Right forelimb (tissue), 1 donor: ENCODE measurements around the gene RPS6KB2.
"Not testable (repeated sequence)": the region's sequence is repeated elsewhere in the genome, so short reads cannot be mapped to it uniquely, and the experiment has no call there.

Source experiments
- DNase-seq: peaks from one replicate; pipeline ENCODE4 v3.0.0-alpha.2; 2018

The RPS6KB2 gene

DNA sequence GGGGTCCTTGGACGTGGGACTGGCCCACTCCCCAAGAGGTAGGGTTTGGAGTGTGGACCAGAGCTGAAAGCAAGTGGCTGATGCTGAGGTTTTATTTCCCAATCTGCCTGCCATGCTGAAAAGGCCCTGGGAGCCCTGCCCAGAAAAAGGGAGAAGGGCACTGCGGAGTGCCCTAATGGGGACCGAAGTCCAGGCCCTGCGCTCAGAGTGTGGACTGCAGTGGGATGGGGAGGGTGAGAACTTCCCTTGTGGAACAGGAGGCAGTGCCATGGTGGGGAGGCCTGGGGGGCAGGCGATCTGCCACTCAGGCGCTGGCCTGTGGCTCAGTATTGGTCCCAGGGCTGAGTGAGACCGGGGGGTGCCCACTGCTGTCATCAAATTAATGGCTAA, 19.9 kb downstream of the RPS6KB2 start:
- no peak for DNase-seq

DNA sequence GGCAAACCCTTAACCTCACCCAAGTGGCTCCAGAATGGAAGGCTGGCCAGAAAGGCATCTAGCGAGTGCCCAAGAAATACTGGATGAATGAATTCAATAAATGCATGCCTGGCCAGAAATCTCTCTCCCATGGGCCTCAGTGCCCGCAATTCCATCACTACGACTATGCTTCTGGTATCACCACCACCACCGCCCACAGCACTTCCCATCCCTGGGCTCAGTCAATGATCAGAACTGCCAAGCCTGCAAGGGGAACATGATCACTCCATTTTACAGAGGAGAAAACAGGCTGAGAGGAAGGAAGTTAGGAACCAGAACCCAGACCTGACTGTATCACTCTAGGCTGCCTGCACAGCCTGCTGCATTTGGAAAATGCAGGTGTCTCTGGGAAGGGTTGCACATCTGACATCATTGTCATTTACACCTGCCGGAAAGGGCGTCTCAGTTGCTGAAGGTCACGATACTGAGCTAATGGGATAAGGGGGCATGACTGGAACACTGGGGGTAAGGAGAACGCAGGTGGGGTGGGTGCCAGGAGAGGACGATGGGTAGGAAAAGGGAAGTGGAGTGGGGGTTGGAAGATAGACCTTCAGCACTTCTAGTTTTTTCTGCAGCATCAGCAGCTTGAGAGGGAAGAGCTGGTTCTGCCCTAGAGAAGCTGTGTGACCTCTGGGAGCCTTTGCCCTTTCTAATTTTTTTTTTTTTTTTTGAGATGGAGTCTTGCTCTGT, 21.0 kb downstream of the RPS6KB2 start:
- no peak for DNase-seq

DNA sequence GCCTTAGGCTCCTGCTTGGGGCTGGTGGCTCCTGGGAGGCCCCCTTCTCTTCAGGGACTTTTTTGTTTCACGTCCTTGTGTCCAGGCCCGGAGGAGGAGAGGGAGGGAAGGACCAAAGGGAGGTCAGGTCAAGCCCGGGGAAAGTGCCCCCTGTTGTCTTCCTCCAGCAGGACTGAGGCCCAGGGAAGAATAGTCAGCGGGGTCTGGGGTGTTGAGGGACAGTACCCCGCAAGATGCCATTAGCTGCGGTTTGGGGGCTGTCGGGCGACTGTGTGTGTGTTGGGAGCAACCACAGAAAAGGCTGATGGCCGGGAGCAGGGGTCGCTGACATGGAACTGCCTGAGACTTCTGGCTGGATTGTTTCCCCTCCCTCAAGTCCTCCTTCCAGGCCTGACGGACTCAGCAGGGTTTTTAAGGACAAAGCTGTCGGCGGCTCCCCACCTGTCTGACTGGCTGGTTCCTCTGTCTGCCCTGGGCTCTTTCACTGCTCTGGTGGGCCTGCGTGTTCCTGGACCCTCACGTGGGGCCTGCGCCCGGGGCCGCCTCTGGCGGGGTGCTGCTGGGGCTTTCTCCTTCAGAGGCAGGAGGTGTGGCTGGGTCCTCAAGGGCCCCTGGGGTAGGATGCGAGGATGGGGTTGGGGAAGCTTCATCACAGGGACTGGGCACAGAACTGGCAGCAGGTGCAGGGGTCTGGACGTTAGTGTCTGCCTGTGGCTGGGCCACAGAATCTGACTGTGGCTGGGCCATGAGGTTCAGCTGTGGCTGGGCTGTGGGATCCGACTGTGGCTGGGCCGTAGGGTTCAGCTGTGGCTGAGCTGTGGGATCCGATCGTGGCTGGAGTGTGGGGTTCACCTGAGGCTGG, 22.7 kb downstream of the RPS6KB2 start:
- DNase-seq = no peak

DNA sequence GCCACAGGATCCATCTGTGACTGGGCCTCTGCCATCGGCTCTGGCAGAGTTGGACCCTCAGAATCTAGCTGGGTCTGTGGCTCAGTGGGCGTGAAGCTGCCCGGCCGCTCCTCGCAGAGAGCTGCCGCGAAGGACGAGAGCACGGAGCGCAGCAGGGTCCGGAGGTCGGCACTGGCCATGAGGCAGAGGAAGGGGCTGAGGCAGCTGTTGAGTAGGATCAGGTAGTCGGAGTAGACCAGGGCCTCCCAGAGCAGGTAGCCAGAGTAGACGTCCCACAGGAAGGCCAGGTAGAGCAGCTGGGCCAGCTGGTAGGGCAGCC, 23.3 kb downstream of the RPS6KB2 start:
- DNase-seq = no peak

DNA sequence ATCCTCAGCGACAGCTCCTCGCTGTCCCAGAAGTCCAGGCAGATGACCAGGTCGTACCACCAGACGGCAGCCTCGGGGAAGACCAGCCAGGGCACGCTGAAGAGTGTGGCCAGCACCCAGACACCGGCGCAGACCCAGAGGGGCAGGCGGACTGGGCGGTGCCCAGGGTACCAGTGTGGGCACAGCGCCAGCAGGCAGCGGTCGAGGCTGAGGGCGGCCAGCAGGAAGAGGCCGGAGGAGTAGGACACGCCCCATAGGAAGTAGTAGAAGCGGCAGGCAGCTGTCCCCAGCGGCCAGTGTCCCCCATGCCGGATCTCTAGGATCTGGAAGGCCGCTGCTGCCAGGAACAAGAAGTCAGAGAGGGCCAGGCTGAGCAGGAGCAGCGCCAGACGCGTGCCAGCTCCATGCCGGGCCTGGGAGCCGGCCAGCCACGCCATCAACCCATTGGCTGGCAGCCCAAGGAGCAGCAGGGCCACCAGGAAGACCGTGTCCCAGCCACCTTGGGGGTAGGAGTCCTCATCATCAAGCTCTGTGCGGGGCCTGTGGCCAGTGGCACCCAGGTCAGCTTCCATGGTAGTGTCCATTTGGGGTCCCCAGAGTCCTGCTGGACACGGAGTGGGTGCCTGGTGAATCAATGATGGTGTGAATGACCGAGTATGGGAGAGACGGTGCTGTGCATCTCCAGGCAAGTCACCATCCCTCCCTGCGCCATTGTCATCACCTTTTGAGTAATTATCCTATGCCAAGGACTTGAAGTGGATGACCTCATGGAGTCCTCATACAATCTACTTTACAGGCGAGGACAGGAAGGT, 24.1 kb downstream of the RPS6KB2 start, which contains the start of gene GPR152:
Gene GPR152 (minus strand): TSS at position 589 of the 812 bp plus-strand sequence. CDS start 5 bp downstream, at position 584.
- DNase-seq = no peak

DNA sequence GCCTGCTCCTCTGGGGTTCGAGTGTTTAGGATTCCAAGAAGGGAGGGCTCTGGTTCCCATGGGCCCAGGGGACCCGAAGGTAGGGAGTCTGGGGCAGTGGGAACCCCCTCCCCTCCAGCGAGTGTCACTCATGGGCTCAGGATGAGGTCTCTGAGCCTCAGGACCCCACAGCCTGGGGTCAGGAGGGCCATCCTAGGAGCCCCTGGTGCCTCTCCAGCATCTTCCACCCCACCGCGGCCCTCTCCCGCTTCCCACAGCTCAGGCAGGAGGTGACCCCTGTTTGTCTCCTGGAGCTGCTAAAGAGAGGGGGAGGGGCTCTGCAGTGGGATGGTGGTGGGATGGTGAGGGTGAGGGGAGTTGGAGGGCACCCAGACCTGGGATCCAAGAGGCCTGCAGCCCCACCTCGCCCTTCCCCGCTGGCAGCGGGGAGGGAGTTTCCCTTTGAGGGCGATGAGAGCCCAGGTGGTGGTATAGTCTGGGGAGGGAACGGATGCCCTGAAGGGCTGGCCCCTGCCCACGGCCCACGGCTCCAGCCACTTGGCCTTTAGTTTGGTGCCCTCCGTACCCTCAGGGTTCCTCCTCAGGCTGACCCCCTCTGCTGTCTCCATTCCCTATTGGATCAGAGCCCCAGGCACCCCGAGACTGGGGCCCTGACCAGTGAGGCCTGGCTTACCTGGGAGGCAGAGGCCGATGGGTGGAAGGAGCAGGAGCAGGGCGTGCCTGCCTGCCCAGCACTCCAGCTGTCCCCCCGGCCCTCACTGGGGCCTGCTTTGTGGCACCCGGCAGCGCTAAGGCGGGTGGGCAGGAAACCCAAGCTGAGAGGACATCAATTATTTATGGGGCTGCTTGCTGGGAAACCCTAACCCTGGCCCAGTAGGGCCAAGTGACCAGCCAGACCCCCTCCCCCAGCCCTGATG, 25.8 kb downstream of the RPS6KB2 start:
- no peak for DNase-seq

DNA sequence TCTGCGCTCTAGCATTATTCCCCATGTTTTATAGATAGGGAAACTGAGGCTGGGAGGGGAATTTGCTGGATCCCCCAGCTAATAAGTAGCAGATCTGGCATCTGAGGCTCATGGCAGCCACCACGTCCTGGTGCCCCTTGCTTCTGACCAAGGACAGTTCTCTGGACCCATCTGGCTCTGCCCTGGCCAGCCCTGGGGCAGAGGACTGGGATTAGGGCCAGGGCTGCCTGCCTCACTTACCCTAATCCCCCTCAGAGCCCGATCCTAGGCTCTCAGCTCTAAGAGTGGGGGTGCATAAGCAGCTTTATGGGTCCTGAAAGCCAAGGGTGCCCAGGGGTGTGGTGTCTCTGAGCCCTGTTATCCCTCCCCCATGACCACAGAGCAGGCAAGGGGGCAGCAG, 26.8 kb downstream of the RPS6KB2 start, which contains the start of gene CABP4:
Gene CABP4 (plus strand): TSS at position 301 of the 400 bp plus-strand sequence. CDS start 70 bp downstream, at position 371.
- no peak for DNase-seq

DNA sequence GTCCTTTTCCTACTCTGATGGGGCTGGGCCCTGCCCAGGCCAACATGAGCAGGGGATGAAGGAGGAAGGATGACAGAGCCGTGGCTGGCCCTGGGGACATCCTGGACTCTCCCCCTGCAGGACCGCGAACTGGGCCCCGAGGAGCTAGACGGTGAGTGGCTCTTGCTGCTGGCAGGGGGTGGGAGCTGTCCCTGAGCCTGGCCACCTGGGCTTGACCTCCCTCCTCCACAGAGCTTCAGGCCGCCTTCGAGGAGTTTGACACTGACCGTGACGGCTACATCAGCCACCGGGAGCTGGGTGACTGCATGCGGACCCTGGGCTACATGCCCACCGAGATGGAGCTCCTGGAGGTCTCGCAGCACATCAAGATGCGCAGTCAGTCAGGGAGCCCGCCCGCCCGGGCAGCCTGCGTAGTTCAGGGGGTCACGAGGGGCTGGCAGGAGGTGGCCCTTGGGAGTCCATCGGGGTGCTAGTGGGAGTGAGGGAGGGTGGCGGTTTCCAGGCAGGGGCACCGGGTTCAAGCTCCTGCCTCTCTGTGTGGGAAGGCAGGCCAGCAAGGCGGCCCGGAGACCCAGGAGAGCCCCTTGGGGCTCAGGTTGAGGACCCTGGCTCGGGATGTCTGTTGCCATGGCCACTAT, 27.9 kb downstream of the RPS6KB2 start:
- no peak for DNase-seq

DNA sequence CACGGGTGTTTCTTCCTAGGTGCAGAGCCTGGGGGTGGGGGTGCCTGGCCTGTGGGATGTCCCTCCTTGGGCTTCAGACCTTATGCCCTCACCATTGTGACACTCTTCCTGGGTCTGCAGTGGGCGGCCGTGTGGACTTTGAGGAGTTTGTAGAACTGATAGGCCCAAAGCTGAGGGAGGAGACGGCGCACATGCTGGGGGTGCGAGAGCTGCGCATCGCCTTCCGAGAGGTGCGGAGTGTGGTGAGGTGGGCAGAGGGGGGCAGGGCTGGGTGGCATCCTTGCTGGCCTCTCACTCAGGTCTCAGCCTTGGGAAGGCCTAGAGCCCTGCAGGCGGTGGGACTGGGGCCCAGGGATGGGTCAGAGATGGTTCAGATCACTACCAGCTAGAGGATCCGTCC, 29.2 kb downstream of the RPS6KB2 start:
- DNase-seq = no peak

DNA sequence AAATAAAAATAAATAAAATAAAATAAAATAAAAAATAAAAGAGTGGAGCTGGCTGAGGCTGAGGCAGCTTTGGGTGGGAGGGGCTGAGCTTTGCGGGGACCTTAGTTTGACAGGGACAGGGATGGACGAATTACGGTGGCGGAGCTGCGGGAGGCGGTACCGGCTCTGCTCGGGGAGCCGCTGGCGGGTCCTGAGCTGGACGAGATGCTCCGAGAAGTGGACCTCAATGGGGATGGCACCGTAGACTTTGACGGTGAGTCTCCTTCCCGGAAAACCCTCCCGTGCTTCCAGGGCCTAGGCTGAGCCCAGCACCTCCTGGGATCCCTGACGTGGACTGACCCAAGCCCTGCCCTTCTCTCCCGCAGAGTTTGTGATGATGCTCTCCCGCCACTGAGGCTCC, 30.0 kb downstream of the RPS6KB2 start:
- no peak for DNase-seq

DNA sequence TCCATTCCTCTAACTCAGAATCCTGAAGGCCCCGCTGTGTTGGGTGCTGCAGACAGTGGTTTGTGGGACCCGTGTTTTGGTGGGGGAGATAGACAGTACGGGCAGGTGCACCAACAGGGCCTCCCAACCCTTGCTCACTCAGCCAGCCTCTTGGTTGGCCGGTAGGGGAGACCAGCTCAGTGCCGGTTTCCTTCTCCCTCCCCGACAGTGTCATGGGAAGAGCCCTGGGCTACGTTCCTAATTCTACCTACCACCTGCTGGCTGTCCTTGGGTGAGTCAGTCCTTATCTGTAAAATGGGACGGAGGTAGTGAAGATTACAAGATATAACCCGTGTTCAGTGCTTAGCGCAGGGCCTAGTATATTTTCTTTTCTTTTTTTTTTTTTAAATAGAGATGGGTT, 34.9 kb downstream of the RPS6KB2 start:
- no peak for DNase-seq

DNA sequence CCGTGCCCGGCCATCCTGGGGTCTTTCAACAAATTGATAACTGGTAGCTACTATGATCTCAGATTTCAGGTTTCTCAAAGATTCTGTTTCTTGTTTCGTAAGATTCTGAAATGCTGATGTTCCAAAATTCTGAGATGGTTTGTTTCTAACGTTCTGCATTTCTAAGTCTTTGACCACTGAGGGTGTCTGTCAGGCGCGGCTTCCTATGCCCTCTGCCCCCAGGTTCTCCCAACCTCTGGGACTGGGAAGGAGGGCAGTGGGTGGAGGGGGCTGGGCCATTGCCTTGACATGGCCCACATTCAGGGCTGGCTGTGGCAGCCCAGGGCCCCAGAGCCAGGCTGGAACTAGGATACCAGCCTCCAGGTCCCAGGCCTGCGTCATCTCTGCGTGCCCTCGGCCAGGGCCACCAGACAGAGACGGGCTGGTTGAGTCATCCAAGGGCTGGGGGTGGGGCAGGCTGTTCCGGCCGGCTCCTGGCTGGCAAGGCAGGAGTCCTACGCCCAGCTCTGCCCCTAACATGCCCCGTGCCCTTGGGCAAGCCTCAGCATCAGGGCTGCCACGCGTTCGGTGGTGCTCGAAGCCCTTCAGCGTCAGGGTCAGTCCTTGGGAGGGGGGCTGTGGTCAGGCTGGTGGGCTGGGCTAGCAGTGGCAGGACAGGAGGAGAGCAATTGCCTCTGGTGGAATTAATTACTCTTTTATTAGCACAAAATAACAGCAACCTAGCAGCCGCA, 35.6 kb downstream of the RPS6KB2 start:
- DNase-seq = no peak

DNA sequence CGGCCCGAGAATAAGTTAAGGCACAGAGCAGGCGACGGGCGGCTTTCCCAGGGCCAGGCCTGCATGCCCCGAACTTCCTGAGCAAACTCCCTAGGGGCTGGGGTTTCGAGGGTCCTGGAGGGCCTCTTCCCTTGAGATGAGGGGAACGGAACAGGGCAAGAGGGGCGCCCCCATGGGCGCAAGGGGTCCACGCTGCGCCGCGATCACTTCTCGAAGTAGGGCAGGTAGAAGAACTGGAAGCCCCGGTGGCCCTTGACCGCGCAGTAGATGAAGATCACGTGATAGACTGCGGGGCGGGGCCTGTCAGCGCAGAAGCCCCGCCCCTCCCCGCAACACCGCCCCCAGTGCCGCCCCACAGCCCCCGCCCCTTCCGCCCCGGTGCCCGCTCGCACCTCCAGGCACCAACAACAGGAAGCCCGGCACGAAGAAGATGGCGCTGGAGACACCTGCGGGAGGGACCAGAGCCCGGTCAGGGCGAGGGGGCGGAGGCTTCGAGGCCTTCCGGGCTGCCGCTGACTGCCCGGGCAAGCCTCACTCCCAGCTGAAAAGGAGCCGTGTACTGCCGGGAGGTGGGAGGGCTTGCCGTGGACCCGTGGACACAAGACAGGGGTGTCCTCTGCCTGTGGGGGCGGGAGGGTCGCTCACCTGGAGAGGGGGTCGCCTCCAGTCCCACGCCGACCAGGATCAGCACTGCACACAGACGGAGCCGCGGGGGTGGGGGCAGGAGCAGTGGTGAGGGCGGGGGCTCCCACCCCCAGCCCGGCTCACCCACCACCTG, 36.3 kb downstream of the RPS6KB2 start:
- DNase-seq = peak; percentile 86

DNA sequence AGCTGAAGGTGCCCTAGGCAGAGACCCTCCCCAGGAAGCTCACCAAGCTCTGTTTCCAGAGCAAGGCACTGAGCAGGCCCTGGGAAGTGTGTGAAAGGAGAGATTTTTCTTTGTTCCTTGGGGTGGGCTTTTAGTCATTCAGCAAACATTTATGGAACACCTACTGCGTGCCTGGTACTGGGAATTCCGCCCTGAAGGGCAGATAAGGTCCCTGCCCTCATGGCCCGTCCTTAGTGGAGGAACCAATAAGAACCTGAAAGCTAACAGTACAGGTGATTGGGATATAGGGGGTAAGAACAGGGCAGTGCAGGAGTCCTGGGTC, 36.9 kb downstream of the RPS6KB2 start:
- DNase-seq = no peak

DNA sequence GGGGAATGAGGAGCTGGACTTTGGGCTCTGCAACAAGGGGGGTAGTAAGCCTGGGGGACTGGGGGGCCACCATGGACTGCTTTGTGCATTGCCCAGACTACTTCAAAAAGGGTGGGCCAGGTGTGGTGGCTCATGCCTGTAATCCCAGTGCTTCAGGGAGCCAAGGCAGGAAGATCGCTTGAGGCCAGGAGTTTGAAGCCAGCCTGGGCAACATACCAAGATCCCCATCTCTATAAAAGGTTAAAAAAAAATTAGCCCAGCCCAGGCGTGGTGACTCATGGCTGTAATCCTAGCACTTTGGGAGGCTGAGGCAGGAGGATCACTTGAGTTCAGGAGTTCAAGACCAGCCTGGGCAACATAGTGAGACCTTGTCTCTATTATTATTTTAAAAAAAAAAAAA, 37.2 kb downstream of the RPS6KB2 start:
- not testable (repeated sequence) for DNase-seq

DNA sequence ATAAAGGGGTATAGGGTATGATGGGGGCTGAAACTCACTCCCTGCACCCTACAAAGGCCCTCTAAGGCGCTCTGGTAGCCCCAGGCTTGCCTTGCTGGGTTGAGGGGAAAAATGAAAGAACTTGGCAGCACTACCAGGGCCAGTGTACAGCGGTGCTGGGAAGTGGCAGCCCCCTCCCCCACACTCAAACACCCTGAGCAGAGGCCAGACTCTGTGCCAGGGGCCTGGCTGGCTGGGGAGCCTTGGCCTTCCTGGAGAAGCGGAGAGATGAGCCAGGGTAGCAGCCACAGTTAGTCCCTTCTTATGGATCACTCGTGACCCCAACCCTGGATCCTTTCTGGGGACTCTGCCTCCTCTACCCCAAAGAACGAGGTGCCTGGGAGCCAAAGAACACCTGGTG, 38.1 kb downstream of the RPS6KB2 start:
- DNase-seq = no peak

DNA sequence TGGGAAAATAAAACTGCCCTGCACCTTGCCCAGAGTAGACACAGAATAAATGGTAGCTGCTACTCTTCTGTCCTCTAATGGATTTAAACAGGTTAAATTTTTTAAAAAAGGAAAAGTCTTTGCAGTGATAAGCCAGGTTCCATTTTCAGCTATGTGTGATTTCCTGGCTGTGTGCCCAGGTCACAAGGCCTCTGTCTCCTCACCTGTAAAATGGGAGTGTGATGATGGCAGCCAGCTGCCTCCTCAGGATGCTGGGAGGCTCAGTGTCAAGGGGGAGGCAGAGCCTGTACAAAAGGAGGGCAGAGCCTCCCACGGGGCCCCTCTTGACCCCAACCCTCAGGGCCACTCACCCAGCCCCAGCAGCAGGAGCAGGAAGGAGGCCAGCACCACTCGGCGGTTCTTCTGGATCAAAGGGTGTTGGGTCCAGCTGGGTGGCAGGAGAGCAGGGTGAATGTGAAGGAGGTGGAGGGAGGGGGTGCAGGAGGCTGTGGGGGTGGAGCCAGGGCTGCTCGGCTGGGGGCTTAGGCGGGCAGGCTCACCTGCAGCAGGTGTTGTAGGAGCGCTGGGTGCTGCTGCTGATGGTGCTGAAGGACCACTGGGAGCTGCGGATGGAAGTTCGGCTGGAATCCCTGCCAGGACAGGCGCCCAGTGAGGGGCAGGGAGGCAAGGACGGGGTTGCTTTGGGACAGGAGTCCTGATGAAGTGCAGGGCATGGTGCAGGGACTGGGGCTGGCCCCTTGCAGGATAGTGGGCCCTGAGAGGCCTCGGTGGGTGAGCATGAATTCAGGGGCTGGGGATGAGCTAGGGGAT, 38.9 kb downstream of the RPS6KB2 start:
- DNase-seq = no peak

DNA sequence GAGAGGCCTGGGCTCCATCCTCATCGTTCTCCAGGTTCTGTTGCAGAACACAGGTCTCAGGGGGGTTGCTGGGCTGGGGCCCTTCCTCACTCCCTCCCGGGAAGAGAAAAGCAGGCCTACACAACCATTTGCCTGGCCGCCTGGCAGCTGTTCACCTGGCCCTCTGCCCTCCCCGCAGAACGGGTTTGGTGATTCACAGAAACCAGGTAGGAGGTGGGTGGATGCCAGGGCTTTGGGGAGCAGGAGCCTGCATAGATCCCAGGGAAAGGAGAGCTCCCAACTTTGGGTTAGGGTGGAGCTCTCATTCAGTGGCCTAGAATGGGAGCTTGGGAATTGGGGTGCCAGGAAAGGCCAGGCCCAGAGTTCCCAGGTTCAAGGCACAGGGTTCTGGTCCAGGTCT, 39.8 kb downstream of the RPS6KB2 start:
- DNase-seq = no peak

DNA sequence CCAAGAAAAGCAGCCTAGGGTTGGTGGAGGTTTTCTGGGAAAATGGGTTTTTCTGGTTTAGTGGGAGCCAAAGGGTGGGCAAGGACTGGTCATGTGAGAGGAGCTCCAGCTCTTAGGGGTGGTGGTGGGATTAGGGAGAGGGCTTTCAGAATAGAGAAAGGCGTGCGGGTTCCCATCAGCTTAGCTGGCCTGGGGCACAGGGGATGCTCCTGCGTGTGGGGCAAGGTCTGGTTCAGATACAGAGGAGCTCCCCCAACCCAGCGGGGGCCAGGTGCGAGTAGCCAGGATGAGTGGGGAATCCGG, 40.1 kb downstream of the RPS6KB2 start:
- DNase-seq = no peak
